Activated CD8-positive, alpha-beta memory T cell treated with anti-CD3 and anti-CD28 coated beads, Interleukin-2, amount 50 U/mL, for 24 hours (primary cell): ENCODE measurements around the gene COL9A3.

Experiments
- DNase-seq: peaks from one replicate; pipeline ENCODE4 v3.0.0-alpha.2; 2020; ENCODE audit errors: extremely low read depth

COL9A3 gene

DNA sequence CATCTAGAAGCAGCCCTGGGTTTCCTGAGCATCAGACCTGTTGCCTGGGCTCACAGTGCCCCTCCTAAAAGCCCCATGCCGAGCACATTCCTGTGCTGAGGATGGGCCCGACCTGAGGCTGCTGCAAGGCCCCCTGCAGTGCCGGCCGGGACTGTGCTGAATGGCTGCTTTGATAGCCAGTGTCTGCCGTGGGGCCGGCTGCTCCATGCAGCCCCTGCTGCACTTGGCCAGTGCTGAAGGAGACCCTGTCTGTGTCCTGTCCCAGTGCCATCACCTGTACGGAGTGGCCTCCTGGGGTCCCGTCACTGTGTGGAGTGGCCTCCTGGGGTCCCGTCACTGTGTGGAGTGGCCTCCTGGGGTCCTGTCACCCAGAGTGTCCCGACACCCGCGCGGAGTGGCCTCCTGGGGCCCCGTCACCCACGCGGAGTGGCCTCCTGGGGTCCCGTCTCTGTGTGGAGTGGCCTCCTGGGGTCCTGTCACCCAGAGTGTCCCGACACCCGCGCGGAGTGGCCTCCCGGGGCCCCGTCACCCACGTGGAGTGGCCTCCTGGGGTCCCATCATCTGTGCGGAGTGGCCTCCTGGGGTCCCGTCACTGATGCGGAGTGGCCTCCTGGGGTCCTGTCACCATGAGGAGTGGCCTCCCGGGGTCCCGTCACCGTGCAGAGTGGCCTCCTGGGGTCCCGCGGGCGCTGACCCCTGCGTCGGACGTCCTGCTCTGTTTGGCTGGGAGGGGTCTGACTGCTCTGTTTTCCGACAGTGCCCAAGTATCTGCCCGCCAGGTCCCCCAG is 7.0 kb downstream of the COL9A3 start:
- DNase-seq: no peak

DNA sequence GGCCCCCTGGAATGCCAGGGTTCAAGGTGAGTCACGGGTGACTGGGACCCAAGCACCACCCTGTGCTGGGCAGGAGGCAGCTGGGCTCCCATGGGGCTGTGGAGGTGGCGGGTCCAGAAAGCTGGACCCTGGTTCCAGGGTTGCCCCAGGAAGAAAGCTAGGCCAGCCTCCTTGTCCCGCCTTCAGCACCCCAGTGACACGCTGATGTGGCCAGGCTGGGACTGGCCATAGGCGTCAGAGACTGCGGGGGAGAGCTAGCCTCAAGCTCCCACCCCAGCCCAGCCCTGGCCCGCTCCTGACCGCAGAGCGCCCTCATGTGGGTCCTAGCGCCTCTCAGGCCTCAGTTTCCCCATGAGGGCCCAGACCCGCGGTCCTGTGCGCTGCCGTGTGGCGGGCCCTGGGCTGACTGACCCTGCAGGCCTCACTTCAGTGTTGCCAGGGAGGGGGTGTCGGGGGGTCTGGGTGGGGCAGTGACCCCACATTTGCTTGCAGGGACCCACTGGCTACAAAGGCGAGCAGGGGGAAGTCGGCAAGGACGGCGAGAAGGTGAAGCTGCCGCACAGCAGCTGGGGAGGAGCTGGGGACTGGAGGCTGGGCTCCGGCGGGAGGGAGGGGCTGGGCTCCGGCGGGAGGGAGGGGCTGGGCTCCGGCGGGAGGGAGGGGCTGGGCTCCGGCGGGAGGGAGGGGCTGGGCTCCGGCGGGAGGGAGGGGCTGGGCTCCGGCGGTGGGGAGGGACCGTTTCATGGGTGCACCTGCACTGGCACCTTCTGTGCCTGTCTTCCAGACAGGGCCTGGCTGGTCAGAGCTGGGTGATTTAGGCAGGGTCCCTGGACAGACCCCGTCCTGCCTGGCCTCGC is 7.9 kb downstream of the COL9A3 start:
- DNase-seq: no peak

DNA sequence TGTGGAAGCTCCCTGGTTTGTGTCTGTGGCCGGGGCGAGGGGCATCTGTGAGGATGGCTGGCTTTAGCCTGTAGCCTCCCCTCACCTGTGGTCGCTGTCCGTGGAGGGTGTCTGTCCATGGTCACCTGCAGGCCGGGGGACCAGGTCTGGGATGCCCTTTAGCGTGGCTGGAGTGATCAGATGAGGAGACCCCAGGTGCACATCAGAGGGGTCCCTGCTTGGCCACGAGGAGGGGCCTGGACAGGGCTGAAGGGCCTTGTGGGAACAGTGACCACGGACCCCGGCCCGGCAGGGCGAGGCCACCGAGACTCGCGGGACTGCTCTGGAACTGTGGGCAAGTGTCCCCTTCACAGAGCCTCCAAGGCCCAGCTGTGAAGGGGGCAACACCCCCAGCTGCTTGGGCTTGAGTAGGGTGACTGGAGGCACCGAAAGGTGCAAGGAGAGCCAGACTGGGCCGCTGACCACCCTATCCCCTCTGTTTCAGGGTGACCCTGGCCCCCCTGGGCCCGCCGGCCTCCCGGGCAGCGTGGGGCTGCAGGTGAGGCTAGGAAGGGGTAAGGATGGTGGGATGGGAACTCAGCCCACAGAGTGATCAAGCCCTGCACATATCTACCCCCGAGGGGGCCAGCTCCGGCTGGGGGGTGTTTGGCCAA is 8.6 kb downstream of the COL9A3 start:
- no peak for DNase-seq

DNA sequence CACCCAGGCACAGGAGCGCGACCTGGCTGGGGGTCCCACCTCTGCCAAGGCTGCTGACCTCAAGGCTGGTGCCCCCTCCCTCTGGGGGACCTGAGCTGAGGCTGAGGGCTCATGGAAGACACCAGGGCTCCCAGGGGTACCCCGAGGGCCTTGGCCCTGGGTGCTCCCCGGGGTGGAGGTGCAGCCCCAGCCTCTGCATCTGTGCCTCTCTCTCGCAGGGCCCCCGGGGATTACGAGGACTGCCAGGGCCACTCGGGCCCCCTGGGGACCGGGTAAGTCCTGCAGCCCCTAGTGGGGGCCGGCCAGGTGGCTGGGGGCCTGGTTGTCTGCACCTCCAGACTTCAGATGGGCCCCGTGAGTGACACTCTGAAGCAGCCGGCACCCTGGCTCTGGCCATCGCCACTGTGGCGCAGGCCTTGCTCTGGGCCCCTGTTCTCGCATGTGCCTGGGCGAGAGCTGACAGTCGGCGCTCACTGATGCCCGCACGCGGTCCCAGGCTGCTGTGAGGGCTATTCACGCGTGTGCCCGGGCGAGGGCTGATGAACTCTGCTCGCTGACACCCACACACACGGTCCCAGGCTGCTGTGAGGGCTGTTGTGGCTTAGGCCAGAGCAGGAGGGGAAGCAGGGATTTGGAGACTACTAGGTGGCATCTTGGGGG is 9.3 kb downstream of the COL9A3 start:
- no peak for DNase-seq

DNA sequence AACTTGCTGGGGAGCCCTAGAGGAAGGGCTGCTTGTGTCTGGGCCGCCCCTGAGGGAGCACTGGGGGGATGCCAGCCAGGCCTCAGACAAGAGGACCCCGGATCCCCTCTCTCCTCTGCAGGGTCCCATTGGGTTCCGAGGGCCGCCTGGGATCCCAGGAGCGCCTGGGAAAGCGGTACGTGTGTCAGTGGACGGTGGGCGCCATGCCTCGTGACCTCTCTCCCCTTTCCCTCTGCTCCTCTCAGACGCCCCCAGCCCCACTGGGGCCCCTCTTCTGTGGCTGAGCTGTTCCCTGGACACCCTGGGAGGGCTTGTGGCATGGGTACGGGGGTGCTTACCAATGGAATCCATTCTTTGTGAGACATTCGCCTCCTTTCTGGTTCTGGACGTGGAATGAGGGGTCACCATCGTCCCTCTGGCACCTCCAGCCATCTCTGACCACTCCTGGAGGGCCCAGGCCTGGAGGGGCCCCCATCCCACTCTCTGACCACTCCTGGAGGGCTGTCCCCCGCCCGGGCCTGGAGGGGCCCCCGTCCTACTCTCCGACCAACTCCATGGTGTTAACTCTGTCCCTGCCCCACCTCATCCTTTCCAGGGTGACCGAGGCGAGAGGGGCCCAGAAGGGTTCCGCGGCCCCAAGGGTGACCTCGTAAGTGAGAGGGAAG is 9.9 kb downstream of the COL9A3 start:
- DNase-seq: no peak

DNA sequence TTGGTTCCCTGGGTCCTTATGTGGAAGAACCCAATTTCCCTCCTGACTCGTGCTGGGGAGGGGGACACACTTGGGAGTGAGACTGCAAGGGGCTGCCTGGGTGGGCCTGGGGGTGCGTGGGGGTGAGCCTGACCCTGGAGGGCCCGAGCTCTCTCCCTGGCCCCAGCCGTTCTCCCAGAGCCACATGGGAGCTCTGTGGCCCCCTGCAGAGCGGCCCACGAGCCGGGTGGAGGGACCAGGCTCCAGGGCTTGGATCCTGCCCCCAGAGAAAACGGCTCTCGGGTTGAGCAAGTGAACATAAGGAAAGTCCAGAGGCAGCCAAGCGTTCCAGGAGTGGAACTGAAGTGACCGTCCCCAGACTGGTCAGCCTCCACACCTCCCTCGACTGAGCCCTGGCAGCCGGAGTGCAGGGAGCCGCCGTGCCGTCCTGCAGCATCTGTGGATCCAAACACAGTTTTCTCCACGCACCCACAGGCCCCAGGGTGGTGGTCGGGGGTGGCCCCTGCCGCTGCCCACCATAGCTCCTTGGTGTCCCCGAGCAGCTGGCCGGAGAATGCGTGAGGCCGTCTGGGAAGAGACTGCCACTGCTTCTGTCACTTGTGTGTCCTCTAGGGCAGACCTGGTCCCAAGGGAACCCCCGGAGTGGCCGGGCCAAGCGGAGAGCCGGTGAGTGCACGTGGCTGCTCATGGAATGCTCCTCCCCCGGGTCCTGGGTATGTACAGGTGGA is 10.6 kb downstream of the COL9A3 start:
- DNase-seq: no peak

DNA sequence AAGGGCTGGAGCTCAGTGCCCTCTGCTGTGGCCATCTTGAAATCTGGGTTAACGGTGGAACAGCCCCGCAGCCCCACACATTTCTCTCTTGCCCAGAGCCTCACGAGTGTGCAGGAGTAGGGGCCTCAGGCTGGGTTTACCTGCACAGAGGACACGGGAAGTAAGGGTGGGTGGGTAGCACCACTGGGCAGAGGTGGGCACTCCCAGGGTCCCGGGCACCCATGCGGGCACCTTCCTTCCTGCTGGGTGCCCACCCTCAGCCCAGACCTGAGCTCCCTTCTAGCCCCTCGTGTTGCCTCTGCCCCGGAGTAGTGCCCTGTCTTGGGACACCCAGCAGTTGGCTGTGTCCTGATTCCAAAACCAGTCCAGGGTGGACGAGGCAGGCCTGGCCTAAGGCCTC is 11.2 kb downstream of the COL9A3 start:
- DNase-seq: no peak

DNA sequence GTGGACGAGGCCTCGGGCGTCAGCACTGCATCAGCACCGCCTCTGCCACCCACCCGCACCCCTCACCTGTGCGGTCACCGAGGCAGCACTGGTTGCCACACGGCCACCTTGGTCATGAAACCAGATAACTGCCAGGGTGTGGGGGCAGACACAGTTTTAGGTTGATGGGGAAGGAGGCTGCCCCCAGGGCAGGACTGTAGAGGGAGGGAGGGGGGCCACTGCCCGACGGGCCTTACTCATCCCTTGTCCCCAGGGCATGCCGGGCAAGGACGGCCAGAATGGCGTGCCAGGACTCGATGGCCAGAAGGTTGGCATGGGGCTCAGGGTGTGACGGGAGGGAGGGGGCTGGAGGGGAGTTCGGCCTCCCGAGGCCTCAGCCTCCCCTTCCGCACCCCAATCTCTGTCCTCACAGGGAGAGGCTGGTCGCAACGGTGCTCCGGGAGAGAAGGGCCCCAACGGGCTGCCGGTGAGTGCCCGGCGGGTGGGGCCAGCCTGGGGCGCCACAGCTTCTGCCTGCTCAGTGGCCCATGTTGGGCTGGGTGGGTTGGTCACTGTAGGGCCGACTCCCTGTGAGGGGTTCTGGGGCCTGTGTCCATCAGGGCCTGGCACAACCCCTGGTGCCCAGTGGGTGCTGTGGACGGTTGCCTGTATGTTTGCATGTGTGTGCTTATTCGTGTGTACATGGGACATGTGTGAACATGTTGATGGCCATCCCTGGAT is 11.8 kb downstream of the COL9A3 start:
- DNase-seq: no peak

DNA sequence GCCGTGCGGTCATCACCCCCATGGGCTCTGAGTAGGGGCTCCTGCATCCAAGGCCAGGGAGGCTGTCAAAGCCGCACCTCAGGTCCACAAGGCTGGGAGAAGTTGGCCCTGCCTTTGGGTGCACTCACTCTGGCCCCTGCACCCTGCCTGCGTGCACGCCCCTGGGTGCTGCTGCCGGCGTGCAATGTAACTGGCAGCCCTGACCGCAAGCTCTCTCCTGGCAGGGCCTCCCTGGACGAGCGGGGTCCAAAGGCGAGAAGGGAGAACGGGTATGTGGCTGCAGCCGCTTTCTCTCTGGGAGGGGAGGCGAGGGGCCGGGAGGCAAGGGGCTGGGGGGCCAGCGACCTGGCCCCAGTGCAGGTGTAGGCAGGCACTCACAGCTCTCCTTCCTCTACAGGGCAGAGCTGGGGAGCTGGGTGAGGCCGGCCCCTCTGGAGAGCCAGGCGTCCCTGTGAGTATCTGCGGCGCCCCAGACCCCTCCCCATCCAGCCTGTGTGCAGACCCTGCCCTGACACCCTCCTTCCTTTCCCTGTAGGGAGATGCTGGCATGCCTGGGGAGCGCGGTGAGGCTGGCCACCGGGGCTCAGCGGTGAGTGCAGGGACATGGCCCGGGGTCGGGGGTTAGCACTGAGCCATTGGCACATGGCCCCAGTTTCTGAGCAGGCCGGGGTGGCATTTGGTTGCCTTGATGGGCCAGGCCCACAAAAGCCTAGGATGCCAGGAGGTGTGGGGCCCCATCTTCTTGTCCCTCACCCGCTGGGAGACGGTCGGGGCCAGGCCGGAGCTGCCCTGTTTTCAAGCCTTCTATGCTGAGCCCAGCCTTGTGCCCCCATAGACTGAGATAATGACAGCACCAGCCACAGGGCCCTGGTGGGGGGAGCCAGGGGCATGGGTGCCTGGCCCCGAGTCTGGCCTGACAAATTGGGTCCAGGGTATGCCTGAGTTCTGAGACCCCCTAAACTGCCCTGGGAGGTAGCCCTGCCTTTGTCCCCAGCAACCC is 12.7 kb downstream of the COL9A3 start:
- no peak for DNase-seq

DNA sequence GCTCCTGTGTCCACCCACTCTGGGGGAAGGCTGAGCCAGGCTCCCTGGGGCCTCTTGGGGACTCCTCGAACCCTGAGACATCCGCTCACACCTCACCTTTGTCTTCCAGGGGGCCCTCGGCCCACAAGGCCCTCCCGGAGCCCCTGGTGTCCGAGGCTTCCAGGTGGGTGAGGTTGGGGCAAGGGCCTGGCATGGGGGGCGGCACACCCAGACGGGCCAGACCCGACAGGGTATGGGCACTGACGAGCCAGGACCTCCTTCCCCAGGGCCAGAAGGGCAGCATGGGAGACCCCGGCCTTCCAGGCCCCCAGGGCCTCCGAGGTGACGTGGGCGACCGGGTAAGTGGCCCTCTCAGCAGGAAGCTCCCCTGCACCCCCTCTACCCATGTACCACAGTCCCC is 13.4 kb downstream of the COL9A3 start:
- no peak for DNase-seq

DNA sequence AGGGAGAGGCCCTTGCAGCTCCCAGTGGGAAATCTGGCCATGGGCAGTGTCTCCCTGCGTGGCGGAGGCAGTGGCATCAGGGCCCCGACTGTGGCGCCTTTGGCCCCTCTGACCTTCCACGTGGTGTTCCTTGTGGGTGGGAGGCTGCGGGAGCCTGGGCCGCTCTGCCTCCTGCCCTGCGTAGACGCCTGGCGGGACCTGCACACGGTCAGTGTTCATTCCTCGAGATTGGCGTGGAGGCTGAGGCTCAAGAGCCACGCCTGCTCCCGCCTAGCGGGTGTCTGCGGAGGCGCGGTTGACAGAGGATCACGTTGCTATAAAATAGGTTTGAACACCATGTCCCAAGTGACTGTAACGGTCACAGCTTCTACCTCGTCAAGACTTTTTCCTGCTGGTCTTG is 14.0 kb downstream of the COL9A3 start:
- no peak for DNase-seq

DNA sequence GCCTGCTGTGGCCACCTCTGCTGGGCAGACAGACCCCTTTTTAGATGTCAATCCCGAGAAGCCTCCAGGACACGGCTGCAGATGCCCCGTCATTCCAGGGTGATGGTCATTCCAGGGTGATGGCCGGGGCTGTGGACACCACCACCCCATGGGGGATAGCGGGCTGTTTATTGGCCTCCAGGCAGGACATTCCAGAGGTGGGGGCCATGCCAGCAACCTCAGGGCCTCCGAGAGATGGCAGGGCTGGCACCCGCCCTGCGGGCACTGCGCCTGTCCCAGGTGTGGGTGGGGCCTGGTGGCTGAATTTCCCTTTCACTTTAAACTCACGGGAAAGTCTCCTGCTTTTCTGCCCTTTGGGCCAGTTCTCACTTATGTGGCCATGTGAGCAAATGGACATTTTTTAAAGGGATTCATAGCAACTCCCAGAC is 14.5 kb downstream of the COL9A3 start:
- no peak for DNase-seq

DNA sequence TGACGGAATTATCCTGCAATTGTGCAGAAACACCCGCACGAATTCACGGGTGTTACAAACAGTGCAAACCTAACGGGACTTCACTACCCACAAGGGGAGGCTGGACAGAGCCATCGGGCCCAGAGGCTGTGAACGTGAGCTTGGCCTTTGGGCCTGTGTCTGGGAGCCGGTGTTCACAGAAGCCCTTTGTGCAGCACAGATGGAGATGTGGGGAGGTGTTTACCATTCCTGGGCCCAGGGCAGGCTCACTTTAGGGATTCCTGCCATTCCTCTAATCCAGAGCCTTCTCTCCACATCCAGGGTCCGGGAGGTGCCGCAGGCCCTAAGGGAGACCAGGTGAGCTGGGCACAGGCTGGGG is 15.0 kb downstream of the COL9A3 start:
- no peak for DNase-seq

DNA sequence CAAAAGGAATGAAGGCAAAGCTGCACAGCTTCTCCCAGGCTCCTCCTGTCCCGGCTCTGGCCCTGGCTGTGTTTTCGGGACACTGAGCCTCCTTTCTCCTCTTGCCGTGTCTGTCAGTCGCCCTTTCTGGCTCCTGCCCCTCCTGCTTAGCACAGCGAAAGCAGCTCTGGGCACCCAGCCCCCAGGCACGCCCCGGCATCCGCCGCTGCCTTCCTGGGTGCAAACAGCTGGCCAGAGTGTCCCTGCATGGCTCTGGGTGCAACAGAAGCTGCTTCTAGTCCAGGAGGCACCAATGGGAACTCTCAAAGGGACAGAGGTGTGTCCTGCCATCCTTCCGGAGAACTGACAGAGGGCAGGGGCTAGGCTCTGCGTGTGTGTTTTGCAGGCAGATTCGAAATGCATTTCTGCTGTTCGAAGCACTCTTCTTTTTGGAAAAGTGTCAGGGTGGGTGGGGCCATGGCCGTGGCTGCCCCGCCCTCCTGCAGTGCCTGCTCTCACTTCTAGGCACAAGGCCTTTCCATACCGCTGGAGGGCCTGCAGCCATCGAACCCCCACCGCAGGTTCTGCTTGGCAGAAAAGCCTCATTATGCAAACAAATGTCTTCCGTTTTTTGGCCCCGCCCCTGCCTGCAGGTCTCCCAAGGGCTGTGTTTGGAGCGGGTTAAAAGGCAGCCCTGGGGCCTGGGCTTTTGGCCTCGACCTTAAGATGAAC is 15.5 kb downstream of the COL9A3 start:
- no peak for DNase-seq

DNA sequence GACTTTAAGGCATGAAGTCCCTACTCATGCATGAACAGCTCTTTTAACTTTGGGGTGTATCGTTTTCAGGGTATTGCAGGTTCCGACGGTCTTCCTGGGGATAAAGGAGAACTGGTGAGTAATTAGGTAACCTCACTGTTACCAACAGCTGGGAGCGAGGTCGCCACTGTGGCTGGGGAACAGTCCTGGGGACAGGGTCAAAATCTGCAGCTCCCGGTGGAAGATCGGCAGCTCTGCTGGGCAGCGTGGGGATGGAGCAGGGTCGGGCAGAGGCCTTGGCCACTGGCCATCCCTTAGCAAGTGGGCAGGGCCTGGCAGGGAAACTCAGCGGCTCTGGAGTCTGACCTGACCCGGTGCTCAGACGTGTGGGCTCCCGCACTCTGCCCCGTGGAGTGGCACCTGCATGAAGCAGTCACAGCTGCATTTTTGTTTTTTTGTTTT is 16.1 kb downstream of the COL9A3 start:
- no peak for DNase-seq

DNA sequence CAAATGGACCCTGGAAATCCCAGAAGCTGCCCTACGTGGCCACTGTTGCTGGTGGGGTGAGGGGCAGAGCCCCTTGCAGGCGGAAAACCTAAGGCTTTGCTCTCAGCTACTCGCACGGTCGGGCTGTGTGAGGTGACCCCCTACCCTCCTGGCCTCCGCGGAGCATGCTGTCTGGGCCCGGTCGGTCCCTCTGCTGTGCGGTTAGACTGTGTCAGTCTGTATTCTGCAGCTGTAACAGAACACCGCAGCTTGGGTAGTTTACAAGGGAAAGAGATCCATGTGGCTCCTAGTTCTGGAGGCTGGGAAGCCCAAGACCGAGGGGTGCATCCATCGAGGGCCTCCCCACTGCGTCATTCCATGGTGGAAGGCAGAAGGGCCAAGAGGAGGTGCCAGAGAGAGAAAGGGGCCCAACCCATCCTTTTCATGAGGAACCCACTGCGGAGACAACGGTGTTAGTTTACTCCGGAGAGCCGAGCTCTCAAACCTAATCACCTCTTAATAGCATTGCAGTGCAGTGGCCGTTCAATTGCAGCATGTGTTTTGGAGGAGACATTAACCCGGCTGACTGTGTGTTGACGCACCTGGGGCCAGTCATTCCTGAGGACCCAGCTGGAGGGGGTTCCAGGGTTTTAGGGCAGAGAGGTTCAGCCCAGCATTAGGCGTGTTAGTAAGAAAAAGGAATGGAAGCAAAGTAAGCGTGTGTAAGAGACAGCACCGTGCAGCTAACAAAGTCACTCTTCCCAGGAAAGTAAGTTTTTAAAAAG is 18.3 kb downstream of the COL9A3 start:
- DNase-seq: no peak
